GM18520 (cell line): Measurements from ENCODE around the gene ZNF12.
A peak's percentile ranks its signal among the peaks of the same experiment; 100 is the strongest.
"Not testable (repeated sequence)": the region's sequence is repeated elsewhere in the genome, so short reads cannot be mapped to it uniquely, and the experiment has no call there.

Experiments
- ATAC-seq: cut with Tn5 transposase; IDR thresholded peaks from one replicate; pipeline ENCODE4 v1.9.1; 2021; ENCODE audit not compliant: unreplicated experiment

ZNF12 gene

DNA sequence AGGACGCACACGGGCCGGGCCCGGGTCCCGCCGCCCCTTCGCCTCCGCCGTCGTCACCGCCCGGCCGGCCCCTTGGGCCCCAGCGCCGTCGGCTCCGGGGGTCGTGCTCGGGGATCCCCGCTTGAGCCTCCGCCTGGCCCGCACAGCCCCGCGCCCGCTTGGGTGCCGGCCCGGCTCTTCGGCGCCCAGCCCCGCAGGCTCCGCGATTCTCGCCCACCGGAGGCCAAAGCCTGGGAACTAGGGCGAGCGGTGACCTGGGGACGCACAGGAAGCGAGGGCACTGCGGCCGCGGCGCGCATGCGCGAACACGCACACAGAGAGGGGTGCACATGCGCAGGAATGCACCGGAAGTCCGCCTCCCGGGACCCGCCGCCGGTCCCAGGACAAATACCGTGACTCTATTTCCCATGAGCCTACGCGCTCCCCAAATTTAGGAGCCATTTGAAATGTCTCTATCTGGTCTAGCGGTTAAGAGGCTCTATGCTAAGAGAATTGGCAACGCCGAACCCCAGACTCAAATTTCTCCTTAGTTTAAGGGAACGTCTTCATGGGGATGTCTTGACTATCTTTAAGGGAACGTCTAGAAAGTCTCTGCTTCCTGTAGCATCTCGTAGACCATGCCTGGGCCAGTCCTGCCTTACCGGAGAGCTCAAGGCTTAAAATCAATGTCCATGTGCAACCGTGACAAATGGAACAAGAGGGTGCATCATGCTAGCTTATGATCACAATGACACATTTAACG is at the start of gene ZNF12:
Gene ZNF12 (minus strand): TSS at position 282 of the 742 bp plus-strand sequence. CDS start 1,774 bp downstream, outside the sequence.
- peak; percentile 91 for ATAC-seq

DNA sequence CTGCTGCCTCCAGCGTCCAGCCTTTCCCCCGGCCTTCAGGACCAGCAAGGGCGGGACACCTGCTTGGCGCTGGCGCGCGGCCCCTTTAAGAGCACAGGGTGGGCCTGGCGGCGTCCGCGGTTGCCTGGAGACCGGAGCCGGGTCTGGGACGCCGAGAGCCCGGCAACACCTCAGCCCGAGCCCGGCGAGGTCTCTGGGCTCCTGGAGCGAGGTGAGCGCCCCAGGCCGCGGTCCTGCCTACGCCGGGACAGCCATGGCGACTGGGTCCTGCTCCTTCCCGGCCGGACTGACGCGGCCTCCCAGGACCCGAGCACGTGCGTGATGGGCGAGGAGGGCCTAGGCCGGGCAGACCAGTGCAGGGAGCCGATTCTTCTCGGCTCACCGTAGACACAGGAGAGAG is 47.2 kb upstream of the ZNF12 start, which contains the start of gene RSPH10B2:
Gene RSPH10B2 (plus strand): TSS at position 140 of the 400 bp plus-strand sequence. CDS start 3,575 bp downstream, outside the sequence.
- not testable (repeated sequence) for ATAC-seq

DNA sequence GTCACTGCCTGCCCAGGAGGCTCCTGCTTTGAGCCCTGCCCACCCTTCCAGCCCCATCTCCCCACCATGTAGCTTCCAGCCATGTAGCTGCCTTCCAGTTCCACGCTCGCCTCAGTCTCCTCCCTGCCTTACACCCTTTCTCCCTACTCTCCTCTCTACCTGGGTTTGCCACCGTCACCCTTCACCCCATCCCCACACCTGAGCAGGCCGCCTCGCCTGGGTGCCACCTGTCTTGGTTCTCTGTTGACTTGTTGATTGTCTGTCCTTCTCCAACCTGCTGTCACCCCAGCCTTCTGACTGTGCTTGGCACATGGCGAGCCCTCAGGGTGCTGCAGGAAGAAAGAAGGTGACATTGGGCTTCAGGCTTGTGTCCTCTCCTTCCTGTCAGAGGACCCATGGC is 43.4 kb upstream of the ZNF12 start:
- ATAC-seq = not testable (repeated sequence)

DNA sequence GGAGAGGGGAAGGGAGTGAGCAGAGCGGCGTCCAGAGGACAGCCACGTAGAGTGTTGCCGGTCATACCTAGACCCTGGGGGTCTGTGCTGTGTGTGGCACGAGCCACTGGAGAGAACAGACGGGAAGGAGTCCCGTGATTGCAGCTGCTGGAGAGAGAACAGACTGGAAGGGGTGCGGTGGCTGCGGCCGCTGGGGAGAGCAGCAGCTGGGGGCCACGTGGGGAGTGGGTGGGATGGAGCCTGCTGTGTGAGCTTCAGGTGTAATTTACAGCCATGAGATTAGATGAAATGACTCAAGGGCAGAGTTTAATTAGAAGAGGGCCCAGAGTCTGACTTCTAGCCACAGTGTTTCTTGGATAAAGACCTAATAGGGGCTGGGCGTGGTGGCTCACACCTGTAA is 42.6 kb upstream of the ZNF12 start:
- not testable (repeated sequence) for ATAC-seq

DNA sequence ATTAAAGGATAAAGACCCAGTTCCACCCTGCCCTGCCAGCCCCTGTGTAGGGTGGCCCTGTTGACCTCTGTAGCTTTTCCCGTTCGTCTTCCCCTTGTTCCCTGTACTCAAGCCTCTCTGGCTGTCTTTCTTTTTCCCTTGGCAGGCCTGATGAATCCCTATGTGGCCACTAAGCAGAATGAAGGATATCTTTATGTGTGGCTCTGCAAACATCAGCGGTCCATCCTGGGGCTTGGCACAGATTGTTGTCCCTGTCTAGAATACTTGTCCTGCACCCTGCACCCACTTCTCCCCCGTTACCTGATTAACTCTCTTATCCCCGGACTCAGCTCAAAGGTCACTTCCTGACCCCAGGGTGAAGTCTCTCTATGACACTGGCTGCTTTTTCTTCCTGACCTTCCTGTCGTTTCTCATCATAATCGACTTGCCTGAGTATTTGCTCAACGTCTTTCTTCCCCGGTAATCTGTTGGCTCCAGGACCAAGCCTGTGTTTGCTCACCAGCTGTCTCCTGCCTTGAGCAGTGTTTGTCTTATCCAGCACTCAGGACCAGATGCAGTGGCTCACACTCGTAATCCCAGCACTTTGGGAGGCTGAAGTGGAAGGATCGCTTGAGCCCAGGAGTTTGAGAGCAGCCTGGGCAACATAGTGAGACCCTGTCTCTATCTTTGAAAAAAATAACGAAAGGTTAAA is 37.8 kb upstream of the ZNF12 start:
- ATAC-seq = not testable (repeated sequence)

DNA sequence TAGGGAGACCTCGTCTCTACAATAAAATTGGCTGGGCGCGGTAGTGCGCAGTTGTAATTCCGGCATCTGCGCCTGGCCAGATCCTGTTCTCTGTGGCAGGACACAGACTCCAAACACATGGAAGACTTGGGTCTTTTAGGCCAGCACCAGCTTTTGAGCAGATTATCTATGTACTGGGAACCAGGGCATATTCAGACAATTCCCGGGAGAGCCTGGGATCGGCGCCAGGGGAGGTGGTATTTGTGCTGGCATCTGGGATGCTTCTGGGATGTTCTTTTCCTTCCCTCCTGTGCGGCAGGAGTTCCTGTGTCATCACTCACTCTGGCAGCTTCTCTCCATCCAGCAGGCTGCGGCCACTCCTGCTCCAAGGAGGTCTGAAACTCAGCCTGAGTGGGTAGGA is 31.7 kb upstream of the ZNF12 start:
- not testable (repeated sequence) for ATAC-seq

DNA sequence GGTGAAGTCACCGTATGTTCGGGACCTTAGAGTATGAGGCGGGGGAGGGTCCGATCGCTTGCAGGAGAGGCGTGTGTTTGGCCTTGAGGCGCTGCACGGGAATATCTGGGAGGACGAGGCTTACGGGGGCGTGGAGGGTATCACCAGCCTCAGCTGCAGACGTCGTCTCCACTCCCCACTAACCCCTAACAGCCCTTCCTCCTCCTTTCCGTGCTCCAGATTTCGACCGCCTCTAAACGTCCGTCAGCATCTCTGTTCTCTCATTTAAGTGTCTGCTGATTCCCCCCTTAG is 23.5 kb upstream of the ZNF12 start:
- ATAC-seq = no peak

DNA sequence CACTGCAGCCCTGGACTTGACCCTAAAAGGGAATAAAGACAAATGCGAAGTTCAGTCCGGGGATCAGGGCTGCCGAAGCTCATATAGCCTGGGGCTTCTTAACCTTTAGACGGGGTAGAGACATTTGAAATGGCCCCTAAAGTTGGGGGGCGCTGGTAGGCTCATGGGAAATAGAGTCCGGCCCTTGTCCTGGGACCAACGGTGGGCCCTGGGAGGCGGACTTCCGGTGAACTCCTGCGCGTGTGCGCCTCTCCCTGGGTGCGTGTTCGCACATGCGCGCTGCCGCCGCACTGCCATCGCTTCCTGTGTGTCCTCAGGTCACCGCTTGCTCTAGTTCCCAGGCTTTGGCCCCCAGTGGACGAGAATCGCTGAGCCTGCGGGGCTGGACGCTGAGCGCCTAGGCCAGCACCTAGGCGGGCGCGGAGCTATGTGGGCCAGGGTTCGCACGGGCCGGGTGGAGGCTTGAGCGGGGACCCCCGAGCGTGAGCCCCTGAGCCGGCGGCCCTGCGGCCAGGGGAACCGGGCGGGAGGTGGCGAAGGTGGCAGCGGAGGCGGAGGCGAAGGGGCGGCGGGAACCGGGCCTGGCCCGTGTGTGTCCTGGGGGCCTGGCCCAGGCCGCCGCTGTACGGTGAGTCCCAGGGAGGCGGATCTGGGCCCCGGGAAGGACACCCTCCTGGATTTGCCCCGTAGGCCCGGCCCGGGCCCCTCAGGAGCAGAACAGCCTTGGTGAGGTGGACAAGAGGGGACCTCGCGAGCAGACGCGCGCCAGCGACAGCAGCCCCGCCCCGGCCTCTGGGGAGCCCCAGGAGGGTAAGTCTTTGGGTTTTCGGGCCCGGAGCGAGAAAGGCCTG is 23.0 kb upstream of the ZNF12 start:
- peak; percentile 94 for ATAC-seq

DNA sequence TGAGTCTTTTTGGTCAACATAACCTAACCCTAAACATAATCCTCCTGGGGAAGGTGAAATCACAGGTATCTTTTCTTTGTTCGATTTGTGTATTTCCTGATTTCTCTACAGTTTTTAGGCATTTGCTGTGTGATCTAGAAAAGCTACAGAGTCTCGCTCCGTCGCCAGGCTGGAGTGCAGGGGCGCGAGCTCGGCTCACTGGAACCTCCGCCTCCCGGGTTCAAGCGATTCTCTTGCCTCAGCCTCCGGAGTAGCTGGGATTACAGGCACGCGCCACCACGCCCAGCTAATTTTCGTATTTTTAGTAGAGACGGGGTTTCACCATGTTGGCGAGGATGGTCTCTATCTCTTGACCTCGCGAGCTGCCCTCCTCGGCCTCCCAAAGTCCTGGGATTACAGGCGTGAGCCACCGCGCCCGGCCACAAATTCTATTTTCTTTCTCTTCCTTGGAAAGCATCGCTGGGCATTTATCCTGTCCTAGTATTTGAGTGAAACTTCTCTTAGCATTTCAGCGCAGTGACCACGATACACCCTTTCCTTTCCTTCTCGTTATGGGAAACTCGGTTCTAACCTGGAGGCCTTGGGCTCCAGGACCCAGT is 22.2 kb upstream of the ZNF12 start:
- not testable (repeated sequence) for ATAC-seq

DNA sequence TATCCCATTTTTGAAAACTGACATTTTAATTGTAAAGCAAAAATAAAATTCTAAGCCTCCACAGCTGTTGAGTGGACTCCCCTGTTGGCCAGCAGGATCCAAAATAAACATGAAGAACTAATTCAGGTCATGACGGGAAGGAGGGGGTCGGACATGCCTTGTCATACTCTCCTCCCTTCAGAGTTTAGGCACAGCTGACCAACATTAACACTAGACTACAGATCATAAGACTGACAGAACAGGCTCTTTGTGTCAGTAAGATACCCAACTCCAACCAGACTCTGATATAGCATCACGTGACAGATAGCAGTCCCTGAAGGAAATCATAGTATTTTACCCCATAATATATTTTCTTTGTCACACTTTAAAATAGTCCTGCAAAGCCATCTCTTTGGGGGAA is 20.9 kb upstream of the ZNF12 start:
- ATAC-seq = no peak

DNA sequence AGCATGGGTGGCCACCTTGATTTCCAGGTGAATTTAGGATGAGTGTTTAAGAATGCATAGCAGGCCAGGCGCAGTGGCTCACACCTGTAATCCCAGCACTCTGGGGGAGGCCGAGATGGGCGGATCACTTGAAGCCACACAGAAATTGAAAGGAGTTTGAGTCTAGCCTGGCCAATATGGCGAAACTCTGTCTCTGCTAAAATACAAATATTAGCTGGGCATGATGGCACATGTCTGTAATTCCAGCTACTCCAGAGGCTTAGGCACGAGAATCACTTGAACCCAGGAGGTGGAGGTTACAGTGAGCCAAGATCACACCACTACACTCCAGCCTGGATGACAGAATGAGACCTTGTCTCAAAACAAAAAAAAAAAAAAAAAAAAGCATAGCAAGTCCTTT is 19.6 kb upstream of the ZNF12 start:
- ATAC-seq = not testable (repeated sequence)

DNA sequence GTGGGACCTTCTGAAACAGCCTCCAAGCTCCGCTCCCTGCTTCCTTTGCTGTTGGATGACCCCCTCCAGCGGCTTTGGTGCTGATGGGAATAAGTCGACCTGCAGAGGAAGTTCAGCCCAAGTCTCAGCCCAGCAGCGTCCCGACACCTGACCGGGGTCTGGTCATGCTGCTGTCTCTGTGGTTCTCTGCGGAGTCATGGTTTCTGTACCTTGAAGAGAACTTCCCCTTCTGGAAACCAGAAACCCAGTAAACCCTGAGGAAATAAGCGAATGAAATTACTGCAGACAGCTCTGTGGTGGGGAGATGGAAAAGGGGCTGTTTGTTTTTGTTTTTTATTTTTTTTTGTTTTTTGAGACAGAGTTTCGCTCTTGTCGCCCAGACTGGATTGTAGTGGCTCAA is 18.3 kb upstream of the ZNF12 start:
- no peak for ATAC-seq

DNA sequence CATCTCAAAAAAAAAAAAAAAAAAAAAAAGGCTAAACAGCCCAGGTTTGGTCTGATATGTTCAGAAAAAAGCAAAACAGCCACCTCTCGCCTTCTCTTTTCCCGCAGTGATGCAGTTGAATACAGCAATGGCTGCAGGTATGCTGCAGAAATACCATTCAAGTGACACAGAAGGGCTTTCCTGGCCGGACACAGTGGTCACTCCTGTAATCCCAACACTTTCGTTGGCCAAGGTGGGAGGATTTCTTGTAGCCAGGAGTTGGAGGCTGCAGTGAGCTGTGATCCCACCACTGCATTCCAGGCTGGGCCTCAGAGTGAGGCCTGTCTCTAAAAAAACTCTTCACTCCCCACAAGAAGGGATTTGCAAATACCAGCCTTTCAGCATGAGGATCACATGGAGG is 17.6 kb upstream of the ZNF12 start:
- not testable (repeated sequence) for ATAC-seq

DNA sequence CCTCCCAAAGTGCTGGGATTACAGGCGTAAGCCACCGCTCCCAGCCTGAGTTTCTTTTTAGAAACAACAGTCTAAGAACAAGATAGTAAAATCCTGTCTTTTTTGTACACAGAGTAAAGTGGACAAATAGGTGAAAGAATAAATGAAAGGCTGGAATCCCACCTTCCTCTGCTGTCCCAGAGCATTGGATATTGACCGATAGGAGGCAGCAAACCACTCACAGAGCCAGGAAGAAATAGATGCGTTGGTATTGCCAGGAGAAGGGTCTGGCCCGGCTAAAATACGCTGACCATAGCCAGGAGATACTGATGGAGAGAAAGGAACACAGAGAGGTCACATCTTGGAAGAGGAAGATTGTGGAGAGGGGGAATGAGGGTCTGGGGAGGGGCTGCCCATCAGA is 11.4 kb upstream of the ZNF12 start:
- ATAC-seq = no peak

DNA sequence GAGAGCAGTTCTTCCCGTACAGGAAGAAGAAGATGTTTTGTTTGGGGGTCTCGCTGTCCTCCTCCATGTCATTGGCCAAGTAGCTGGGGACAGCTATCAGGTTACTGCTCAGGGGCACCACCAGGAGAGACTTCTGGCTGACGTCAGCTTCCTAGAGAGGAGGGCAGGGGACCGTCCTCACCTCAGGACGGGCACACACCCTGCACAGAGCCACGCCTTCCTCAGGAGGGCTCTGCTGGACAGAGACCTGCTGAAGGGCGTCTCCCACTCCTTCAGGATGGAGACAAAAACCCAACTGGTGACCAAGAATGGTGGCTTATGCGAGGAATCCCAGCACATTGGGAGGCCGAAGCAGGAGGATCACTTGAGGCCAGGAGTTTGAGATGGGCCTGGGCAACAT is 9.2 kb upstream of the ZNF12 start:
- ATAC-seq = not testable (repeated sequence)

DNA sequence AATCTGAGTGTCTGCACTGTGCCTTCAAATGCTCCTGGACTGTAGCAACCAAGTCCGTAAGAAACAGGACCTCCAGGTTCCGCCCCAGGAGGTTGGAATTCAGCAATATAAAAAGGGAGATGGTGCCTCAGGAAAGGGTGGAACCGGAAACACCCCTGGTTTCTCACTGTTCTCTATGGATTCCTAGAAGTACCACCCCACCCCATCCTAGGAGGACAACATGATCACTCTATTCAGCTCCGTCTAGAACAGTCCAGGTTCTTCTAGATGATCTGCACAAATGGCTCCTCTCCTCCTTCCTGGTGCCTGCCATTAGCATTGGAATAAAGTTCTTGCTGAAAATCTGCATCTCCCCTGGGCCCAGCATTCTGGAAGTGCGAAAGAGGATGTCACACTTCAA is 7.6 kb upstream of the ZNF12 start:
- ATAC-seq = no peak

DNA sequence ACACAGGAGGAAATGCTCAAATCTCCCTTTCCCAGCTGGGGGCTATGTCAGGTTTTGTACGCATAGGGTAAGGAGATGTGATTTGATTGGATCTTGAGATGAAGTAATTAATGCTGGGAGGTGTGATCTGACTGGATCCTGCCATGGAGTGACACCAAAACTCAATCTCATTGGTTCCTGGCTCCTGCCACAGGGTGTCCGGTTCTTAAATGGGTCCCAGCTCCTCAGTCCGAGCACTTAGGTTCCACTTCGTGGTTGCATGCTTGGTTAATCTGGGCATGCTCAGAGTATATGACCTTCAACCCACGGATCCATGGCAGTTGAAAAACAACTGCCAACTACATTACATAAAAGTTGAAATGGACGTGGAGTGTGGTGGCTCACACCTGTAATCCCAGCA is 3.1 kb upstream of the ZNF12 start:
- ATAC-seq = no peak

DNA sequence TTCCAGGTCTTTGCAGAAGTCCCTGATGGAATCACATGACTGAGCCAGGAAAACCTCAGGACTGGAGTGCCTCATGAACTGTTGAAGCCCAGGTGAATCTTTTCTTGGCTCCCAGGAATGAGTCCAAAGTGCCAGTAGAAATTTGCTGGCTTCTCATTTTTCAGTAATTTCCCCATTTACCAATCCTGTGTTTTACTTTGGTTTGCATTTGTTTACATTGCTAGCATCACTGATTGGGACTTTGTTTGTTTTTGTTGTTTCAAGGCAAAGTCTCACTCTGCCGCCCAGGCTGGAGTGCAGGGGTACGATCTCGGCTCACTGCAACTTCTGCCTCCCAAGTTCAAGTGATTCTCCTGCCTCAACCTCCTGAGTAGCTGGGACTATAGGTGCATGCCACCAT is 1.6 kb upstream of the ZNF12 start:
- no peak for ATAC-seq

DNA sequence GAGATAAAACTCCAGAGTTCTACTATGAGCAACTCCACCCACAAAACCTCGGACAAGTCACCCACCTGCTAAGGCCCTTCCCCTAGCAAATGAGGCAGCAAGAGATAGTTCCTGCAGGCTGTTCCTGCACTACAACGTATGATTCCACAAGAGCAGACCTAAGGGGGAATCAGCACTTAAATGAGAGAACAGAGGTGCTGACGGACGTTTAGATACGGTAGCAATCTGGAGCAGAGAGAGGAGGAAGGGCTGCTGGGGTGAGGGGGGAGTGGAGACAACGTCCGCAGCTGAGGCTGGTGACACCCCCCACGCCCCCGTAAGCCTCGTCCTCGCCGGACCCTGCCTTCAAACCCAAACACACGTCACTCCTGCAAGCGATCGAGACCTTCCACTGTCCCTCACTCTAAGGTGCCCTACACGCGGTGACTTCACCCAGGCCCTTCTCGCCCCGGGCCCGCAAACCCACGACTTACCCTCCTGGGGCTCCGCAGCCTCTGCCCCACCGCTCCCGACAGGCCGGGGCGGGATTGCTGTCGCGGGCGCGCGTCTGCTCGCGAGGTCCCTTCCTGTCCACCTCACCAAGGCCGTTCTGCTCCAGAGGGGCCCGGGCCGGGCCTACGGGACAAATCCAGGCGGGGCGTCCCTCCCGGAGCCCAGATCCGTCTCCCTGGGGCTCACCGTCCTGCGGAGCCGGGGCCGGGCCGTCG is 635 bp downstream of the ZNF12 start:
- ATAC-seq = peak; percentile 8

DNA sequence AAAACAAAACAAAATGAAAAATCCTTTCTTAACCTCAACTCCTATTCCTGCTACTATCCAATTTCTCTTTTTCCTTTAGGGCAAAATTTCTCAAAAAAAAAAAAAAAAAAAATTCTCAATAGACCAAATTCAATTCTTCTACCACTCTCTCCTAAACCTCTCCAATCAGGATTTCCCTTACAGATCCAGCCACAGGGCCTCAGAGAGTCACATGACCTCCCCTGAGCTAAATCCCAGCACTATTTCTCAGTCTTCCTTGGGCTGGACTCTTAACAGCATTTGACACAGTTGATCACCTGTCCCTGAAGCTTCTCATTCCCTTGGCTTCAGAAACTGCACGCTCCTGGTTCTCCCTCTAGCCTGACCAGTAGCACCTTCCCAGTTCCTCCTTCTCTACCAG is 4.9 kb downstream of the ZNF12 start:
- ATAC-seq = no peak

DNA sequence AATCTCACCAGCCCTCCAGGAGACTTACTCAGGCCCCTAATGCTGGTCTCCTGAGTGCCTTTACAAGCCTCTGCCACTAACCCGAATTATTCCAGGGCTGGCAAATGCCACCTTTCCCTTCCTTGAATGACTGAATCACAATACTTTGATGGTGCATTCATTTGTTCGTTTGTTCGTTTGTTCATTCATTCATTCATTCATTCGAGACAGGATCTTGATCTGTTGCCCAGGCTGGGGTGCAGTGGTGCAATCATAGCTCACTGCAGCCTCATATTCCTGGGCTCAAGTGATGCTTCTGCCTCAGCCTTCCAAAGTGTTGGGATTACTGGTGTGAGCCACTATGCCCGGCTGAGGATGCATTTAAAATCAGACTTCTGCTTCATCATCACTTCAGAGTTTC is 6.0 kb downstream of the ZNF12 start:
- no peak for ATAC-seq
